GM18505 (cell line): Measurements from ENCODE around the gene PITX1.
"Not testable (repeated sequence)": the region's sequence is repeated elsewhere in the genome, so short reads cannot be mapped to it uniquely, and the experiment has no call there.

Source experiments
- ATAC-seq: cut with Tn5 transposase; IDR thresholded peaks from one replicate; pipeline ENCODE4 v1.9.1; 2021; ENCODE audit not compliant: unreplicated experiment
- POLR2A ChIP-seq: IDR thresholded peaks from 4 replicates; pipeline ENCODE4 v1.6.1; 2011; ENCODE audit warnings: borderline replicate concordance; ENCODE audit not compliant: insufficient read depth, insufficient read length; ENCODE audit errors: extremely low read depth

Gene PITX1

GRCh38 chr5:135033901-135034235, at the start of gene PITX1:
Gene PITX1 (minus strand): TSS chr5:135034228. CDS start chr5:135033881, 347 bp downstream.
- no peak for ATAC-seq

DNA sequence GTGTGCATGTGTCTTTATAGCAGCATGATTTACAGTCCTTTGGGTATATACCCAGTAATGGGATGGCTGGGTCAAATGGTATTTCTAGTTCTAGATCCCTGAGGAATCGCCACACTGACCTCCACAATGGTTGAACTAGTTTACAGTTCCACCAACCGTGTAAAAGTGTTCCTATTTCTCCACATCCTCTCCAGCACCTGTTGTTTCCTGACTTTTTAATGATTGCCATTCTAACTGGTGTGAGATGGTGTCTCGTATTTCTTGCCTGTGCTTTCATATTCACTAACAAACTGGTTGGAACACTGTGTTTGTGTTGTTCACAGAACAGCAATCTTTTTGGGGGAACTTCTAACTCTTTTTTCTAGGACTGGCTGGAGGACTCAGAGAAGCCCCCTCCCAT, 49.3 kb upstream of the PITX1 start:
- not testable (repeated sequence) for ATAC-seq

More at GRCh38 chr5:135033901-135034235, at the start of gene PITX1:
- TF ChIP-seq POLR2A = peak; percentile 14

- TF ChIP-seq POLR2A = no peak
- no peak for ATAC-seq
Observed at GRCh38 chr5:135081240-135081639, 47.2 kb upstream of the PITX1 start.

- no peak for ATAC-seq
- no peak for TF ChIP-seq POLR2A
Observed at GRCh38 chr5:135079760-135080159, 45.7 kb upstream of the PITX1 start.

- no peak for TF ChIP-seq POLR2A
- no peak for ATAC-seq
Observed at GRCh38 chr5:135079099-135079681, 45.2 kb upstream of the PITX1 start.

GRCh38 chr5:135076801-135077200, 42.8 kb upstream of the PITX1 start:
- TF ChIP-seq POLR2A = no peak
- no peak for ATAC-seq

DNA sequence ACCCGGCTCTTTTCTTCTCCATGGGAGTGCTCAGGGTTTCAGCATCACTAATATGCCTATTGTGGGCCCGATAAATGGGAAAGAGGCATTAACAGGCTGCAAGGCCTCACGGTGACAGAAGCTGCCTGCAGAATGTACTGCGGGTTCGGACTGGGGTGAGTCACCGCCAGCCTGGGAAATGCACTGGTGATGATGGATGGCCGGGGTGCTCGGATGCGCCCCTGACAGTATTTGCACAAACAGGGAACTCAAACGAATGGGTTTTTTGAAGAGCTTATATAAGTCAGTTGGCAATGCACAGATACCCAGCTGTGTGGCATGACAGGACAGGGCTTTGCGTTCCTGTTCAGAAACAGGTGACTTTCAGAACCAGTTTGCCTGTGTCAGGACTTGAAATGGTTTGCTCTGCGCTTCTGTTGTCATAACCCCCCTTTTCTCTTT, 42.0 kb upstream of the PITX1 start:
- no peak for ATAC-seq
- no peak for TF ChIP-seq POLR2A

- ATAC-seq = no peak
- no peak for TF ChIP-seq POLR2A
Observed at GRCh38 chr5:135075621-135076020, 41.6 kb upstream of the PITX1 start.

- no peak for TF ChIP-seq POLR2A
- no peak for ATAC-seq
Observed at GRCh38 chr5:135073761-135074345, 39.8 kb upstream of the PITX1 start.

DNA sequence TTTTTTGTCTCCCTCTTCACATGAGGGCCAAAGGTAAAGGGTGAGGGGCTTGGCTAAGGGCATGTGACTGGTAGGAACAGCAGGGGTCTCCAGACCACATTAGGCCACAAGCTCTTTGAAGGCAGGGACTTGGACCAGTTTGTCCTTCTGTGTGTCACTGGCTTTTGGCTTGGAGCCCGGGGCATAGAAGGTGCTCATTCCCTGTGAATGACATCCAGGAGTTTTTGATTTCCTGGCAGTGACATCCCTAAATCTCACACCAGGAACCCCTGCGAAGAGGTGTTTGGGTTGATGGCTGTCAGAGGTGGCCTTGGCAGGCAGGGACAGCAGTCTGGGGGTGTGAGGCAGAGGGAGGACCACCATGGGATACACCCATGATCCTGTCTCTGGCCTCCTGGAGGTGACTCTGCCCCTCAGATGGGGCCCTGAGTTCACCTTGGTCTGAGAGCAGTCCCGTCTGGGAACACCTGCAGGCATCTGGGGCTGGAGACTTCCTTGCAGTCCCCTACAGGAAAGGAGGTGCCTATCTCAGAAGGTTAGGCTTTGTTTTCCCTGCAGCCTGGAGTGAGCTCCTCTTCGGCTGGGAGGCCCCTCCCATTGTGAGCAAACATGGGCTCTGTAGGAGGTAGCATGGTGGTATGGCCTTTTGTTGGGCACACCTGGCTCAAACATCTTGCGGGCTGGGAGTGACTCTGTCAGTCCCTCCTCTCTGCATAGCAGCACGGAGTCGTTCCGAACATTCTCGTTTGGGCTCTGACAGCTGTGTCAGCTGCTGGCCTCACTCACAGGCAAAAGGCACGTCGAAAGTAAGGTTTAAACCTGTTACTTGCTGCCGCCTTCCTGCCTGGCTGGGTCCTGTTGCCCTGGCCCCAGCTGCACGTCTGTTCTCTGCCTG, 38.6 kb upstream of the PITX1 start:
- TF ChIP-seq POLR2A = no peak
- ATAC-seq = no peak

GRCh38 chr5:135071311-135071710, 37.3 kb upstream of the PITX1 start:
- TF ChIP-seq POLR2A = no peak
- ATAC-seq = no peak

GRCh38 chr5:135069895-135070657, 36.0 kb upstream of the PITX1 start:
- ATAC-seq = no peak
- TF ChIP-seq POLR2A = no peak

DNA sequence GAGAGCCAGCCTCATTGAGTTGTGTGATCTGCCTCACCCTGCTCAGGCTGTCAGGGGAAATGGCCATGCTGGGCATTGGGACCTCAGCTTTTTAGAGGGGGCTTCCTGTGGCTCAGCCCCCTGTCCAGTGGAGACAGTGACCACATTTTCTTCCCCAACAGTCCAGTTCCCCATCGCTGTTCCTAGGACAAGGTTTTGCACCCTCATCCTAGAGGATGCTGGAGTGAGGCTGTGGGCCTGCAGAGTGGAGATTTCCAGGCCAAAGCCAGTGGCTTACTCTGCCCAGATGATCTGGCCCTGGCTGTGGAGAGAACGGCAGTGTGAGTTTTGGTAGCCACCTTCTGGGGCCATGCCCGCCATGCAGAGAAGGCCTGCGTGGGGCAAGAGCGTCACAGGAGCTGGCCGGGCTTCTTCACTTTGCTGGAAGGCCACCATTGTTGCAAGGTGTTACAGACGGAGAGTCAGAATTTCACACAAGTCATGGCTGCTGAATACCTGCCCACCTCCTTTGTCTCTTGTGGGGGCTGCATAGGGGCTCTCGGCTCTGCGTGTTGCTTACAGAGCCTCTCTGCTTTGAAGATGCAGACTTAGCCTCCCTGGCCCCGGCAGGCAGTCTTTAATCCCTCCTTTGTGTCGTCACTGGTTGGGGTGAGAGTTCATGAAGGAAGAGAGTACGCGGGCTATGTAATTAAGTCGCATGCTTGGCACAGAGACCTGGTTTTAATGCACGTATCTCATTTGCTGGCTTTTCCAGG, 35.2 kb upstream of the PITX1 start:
- TF ChIP-seq POLR2A = no peak
- no peak for ATAC-seq
